ENCODE results near the gene TMEM9. TPM values are rescaled to one million over a fixed set of nuclear protein-coding genes. Genes with fewer than 3 reads are reported as not detected.

TMEM9 gene
- polyA plus RNA-seq, 3 donors: 13.6 to 43.6 (median 22.4) TPM

DNA sequence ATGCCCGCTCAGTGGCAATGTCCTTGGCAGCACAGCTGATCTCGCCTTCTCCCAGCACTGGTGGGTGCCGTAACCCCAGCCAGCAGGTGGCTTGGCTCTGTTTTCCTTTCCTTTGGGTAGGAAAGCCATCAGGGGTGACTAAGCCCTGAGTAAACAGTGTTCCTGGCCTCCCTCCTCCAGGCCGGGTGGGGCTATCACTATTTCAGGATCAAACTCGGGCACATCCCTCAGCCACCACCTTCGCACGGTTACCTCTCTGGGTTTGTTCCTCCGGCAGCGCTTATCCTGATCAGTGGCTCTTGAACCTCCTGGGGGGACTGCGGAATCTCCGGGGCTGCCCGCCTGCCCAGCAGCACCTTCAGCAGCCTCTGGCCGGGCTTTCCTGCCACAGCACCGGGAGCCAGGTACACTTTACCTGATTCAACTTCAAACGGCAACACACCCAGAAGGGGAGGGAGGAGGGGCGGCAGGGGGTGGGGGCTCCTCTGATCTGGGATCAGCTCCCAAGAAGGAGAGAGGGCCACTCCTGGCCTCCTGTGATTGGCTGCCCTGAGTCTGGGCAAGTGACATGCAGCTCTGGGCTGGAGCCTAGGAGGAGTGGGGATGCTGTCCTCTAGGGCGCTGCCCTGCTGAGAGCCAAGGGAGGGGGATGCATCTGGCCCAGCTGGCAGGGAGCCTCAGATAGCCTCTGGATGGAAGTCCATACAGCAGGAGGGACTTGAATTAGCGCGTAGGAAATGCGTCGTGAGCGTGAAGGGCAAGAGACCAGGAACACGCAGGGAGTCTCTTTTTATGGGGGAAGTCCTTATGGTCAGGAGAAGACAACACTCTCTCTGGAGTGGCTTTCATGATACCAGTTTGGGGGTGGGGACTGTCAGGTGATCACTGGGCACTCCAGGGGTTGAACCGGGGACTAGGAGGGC is 27.2 kb downstream of the TMEM9 start, which contains the start of gene ASCL5:
ASCL5 (minus strand) TSS at position 353 of the 923 bp plus-strand sequence. CDS start 11,812 bp downstream, outside the sequence.
- intact Hi-C loops (cut with micrococcal nuclease): no loop called here
- H3K27ac ChIP-seq (ENCODE audit: low read depth in 1 of 2, low read length in 2 of 2): no peak within 1 kb of the TSS
- no peak within 1 kb of the TSS for H3K9ac ChIP-seq (ENCODE audit: insufficient read depth, low read length, poor library complexity, severe bottlenecking)
- no peak within 1 kb of the TSS for H3K4me3 ChIP-seq (replicated peaks in 1 of 3; ENCODE audit: low read depth in 2 of 3, low read length in 3 of 3)
- H3K27me3 Mint-ChIP-seq (ENCODE audit: low read depth in 3 of 3): peaks cover 3 to 6% (median 5%) of the 10 kb centered on the region in 3 donors
- no peaks in the 10 kb centered on the region for H3K36me3 ChIP-seq (replicated peaks in 1 of 2; ENCODE audit: control insufficient read depth in 1 of 2, insufficient read depth in 2 of 2, low read length in 2 of 2)
- H3K4me2 ChIP-seq (replicated peaks; ENCODE audit: extremely low read depth, low read length, poor library complexity, severe bottlenecking): no peak within 1 kb of the TSS
- H3K4me1 Mint-ChIP-seq: no peaks in the 10 kb centered on the region
- no peak within 1 kb of the TSS for H3K4me3 Mint-ChIP-seq
- H3K4me1 ChIP-seq (ENCODE audit: control insufficient read depth in 1 of 2, insufficient read depth in 2 of 2, low read length in 2 of 2): no peaks in the 10 kb centered on the region
- H3K79me2 ChIP-seq (ENCODE audit: insufficient read depth, low read length): no peaks in the 10 kb centered on the region
- WGBS (ENCODE audit: insufficient coverage): 89% methylated on average over 18 of the region's 24 CpGs
- H3K36me3 Mint-ChIP-seq: no peaks in the 10 kb centered on the region
- no peak for TF ChIP-seq CTCF (IDR thresholded peaks at IDR 0.05)
- no peaks in the 10 kb centered on the region for H4K20me1 ChIP-seq (ENCODE audit: insufficient read depth, low read length)
- no peak for DNase-seq
- no peaks in the 10 kb centered on the region for H3K9me3 Mint-ChIP-seq
- no peak within 1 kb of the TSS for H3K27ac Mint-ChIP-seq
- H3K9me3 ChIP-seq (replicated peaks in 1 of 2; ENCODE audit: control insufficient read depth in 1 of 2, insufficient read depth in 1 of 2, low read length in 2 of 2): no peaks in the 10 kb centered on the region
- H3K27me3 ChIP-seq (ENCODE audit: control insufficient read depth in 2 of 2, insufficient read depth in 2 of 2, low read length in 2 of 2): no peaks in the 10 kb centered on the region
- H2AFZ ChIP-seq (ENCODE audit: insufficient read depth, low read depth, low read length, poor library complexity, severe bottlenecking): no peak within 1 kb of the TSS

- intact Hi-C loops (cut with micrococcal nuclease): no loop called here
- Mint-ChIP-seq H3K9me3 (no peaks in the 10 kb centered on the region), H3K27me3 (ENCODE audit: low read depth in 3 of 3) (peaks cover 3 to 8% (median 5%) of the 10 kb centered on the region in 3 donors), H3K36me3 (no peaks in the 10 kb centered on the region), H3K4me1 (no peaks in the 10 kb centered on the region), H3K4me3 (no peak overlapping the region), H3K27ac (no peak overlapping the region)
- WGBS (ENCODE audit: insufficient coverage): 78% methylated on average over 3 of the region's 3 CpGs
- no peaks in the 10 kb centered on the region for H3K36me3 ChIP-seq (replicated peaks in 1 of 2; ENCODE audit: control insufficient read depth in 1 of 2, insufficient read depth in 2 of 2, low read length in 2 of 2)
- H4K20me1 ChIP-seq (ENCODE audit: insufficient read depth, low read length): no peaks in the 10 kb centered on the region
- no peaks in the 10 kb centered on the region for H3K4me1 ChIP-seq (ENCODE audit: control insufficient read depth in 1 of 2, insufficient read depth in 2 of 2, low read length in 2 of 2)
- H2AFZ ChIP-seq (ENCODE audit: insufficient read depth, low read depth, low read length, poor library complexity, severe bottlenecking): no peak overlapping the region
- no peak overlapping the region for H3K9ac ChIP-seq (ENCODE audit: insufficient read depth, low read length, poor library complexity, severe bottlenecking)
- H3K27ac ChIP-seq (ENCODE audit: low read depth in 1 of 2, low read length in 2 of 2): no peak overlapping the region
- H3K4me3 ChIP-seq (replicated peaks in 1 of 3; ENCODE audit: low read depth in 2 of 3, low read length in 3 of 3): no peak overlapping the region
- H3K79me2 ChIP-seq (ENCODE audit: insufficient read depth, low read length): no peaks in the 10 kb centered on the region
- no peaks in the 10 kb centered on the region for H3K9me3 ChIP-seq (replicated peaks in 1 of 2; ENCODE audit: control insufficient read depth in 1 of 2, insufficient read depth in 1 of 2, low read length in 2 of 2)
- no peak overlapping the region for H3K4me2 ChIP-seq (replicated peaks; ENCODE audit: extremely low read depth, low read length, poor library complexity, severe bottlenecking)
- TF ChIP-seq CTCF (IDR thresholded peaks at IDR 0.05): no peak
- no peak for DNase-seq
- no peaks in the 10 kb centered on the region for H3K27me3 ChIP-seq (ENCODE audit: control insufficient read depth in 2 of 2, insufficient read depth in 2 of 2, low read length in 2 of 2)
These were observed 27.8 kb downstream of the TMEM9 start for GRCh38 chr1:201126463-201126831.
